Glomerular endothelial cell (primary cell): ENCODE measurements around the gene CFAP410. TPM values are rescaled to one million over a fixed set of nuclear protein-coding genes. Genes with fewer than 3 reads are reported as not detected.

Experiments
- DNase-seq: peaks from one replicate; pipeline ENCODE4 v3.0.0-alpha.2; 2011; ENCODE audit warnings: low read depth, low spot score; ENCODE audit errors: extremely low read depth
- total RNA-seq: library from RNA; depleted of rRNA; stranded (reverse); fragments of >200 nt; gene quantifications from 2 replicates; pipeline ENCODE4 v1.2.3, GENCODE V29; 2015

Gene CFAP410
- total RNA-seq, 1 donor from 2014 or later = 14.8 TPM

DNA sequence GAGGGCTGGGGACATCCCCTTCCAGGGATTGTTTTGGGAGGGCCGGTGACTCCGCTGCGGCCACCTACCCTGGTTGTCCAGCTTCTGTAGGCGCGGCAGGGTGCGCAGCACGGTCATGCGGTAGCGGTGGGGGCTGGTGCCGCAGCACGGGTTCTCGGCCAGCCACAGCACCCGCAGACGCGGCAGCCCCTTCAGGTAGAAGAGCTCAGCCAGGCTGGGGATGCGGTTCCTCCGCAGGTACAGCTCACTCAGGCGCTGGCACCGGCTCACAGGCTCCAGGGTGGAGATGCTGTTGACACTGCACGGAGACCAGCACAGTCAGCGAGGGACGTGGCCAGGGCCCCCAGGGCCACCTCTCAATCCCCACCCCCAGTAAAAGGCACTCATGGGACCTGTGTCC is 6.2 kb downstream of the CFAP410 start:
- no peak for DNase-seq

- DNase-seq = no peak
Measured at GRCh38 chr21:44332383-44332782, 6.8 kb downstream of the CFAP410 start.

DNA sequence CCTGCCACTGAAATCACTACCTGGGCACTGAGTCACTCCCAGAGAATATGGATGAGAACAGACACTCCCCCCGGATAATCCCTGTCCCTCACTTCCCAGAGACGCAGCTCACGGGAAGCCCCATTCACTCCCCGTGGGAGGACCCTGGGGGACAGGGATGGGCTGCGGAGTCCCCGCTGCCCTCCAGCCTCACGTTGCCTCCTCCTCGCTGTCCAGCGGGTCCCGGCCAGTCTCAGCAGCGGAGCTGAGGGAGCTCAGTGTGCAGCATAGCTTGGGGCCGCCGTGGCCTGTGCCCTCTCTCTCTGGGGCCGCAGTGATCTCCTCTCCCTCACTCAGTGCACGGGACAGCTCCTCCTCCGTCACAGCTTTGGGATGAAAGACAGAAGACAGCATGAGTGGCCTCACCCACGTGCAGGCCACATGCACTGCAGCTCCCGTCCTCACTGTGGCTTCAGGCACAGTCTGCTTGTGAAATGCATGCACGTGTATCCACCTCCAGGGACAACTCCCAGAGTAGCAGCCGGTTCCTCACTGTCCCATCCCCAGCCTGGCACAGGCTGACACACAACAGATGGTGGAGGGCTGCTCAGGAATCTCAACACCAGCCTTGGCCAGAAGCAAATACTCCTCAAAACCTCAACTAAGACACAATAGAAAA is 7.4 kb downstream of the CFAP410 start:
- DNase-seq = no peak

GRCh38 chr21:44331209-44331608 is 8.0 kb downstream of the CFAP410 start:
- no peak for DNase-seq

DNA sequence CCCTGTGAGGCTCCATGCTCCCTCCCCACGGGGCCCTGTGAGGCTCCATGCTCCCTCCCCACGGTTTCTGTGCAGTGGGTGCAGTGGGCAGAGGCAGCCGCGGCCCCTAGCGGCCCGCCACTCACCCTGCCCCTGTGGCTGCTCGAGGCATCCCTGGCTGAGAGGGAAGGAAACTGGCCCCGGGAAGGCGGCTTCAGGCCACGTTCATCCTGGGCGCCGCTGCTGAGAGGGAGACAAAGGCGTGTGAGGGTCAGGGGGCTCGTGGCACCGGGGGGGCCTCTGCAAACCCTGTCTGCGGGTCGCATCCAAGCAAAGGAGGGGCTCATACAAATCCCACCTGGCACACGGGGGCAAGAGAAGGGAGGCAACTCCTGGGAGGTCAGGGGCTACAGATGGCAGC is 8.5 kb downstream of the CFAP410 start:
- DNase-seq = no peak

DNA sequence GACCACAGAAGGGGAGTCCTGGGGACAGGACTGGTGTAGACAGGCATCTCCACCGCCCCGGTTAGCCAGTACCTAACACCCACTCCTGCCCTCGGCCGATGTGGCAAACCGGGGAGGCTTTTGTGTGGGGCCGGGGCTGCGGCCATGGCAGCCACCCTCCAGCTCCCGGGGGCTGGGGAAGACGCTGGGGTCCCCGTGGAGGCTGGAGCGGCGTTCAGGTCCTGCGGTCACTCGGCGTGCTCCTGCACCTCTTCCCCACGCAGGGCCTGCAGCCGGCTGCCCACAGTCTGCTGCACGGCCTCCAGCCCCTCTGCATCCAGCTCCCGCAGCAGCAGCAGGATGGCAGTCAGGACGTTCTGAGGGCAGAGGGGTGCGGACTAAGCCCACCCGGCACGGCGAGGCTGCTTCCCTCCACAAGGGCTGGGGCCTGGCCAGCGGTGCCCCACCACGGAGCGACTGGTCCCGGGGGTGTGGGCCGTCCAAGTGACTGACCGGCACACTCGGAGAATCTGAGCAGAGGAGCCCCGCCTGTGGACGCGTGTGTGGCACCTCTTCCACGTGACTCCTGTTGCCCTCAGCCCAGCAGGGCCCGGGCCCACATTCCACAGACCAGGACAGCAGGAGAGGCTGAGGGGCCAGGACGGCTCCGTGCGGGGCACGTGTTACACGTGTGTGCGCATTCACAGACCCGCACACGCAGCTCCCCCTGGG is 9.1 kb downstream of the CFAP410 start:
- no peak for DNase-seq

DNA sequence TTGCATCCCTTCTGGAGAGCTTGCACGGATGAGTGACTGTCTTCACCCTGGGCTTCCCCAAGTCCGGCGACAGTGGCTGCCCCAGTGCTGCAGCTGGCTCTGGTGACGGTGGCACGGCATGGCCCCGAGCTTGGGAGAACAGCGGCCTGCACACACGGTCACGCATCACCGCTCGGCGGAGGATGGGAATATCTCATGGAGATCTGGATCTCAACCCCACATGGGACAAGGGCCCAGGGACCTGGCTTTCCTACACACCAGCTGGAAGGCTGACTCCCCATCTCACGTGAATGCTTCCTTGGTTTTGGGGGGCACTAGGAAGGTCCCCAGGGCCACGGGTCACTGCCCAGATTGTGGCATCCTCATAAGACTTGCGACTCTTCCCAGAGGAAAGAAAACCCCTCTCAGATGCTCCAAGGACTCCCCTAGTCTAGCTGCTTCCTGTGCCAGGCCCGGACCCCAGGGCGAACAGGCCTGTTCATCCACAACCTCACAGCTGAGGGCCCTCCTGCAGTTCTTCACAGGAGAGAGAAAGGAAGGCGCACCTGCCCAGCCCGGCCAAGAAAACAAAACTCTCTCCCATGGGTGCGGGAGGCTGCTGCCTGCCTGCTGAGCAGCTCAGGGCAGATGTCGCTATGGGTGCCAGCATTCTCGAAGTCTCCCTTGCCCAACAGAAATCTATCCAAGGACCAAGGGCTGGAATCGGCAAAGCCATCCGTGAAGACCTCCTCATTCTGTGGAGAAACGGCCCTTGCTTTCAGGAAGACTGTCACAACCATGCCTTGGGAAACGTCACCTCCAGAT is 9.9 kb downstream of the CFAP410 start:
- no peak for DNase-seq

GRCh38 chr21:44328242-44328895 is 10.8 kb downstream of the CFAP410 start:
- no peak for DNase-seq

GRCh38 chr21:44327603-44327974 is 11.6 kb downstream of the CFAP410 start:
- DNase-seq = no peak

GRCh38 chr21:44326716-44327602 is 12.2 kb downstream of the CFAP410 start:
- no peak for DNase-seq

GRCh38 chr21:44326272-44326647 is 12.9 kb downstream of the CFAP410 start:
- no peak for DNase-seq

GRCh38 chr21:44325386-44326271 is 13.6 kb downstream of the CFAP410 start:
- no peak for DNase-seq

GRCh38 chr21:44324854-44325107 is 14.4 kb downstream of the CFAP410 start:
- no peak for DNase-seq

- no peak for DNase-seq
Measured at GRCh38 chr21:44324106-44324853, 14.9 kb downstream of the CFAP410 start.

DNA sequence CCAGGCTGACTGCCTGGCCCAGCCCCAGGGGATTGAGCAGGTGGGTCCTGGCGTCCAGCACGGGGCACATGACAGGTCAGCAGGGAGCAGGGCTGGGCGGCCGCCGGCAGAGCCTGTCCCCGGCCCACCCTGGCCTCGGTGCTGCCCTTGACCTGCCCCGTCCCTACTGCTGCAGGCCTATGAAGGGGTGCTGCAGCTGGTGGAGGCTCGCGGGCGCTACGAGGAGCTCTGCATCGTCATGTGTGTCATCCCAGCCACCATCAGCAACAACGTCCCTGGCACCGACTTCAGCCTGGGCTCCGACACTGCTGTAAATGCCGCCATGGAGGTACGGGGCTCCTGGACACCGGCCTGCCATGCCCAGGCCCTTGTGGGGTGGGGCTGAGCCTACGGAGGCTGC is 15.6 kb downstream of the CFAP410 start:
- DNase-seq = no peak

DNA sequence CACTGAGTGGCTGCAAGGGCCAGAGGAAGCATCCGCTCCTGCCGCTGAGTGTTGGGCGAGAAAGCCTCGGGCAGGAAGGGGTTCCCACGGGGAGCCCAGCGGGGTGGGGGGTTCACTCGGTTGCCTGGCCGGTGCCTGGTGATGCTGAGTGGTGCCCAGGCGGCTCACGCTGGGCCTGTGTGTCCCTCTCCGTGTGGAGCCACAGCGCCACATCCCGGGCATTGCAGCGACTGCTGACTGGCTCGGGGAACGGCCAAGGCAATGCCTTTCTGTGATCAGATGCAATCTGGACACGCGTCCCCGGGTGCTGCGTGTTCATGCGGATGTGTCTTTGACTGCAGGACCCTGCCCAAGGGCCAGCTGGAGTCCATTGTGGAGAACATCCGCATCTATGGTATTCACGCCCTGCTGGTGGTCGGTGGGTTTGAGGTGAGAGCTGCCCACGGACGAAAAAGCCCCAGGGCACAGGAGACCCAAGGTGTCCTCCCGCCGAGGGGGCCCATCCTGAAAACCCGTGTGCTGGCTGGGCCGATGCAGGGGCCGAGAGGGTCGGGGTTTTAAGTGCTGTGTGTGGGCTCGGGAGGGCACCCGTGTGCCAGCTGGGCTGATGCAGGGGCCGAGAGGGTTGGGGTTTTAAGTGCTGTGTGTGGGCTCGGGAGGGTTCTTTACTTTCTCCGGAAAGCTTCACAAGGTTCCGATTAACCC is 16.4 kb downstream of the CFAP410 start:
- DNase-seq = no peak

- DNase-seq = no peak
Measured at GRCh38 chr21:44321846-44322450, 17.2 kb downstream of the CFAP410 start.

DNA sequence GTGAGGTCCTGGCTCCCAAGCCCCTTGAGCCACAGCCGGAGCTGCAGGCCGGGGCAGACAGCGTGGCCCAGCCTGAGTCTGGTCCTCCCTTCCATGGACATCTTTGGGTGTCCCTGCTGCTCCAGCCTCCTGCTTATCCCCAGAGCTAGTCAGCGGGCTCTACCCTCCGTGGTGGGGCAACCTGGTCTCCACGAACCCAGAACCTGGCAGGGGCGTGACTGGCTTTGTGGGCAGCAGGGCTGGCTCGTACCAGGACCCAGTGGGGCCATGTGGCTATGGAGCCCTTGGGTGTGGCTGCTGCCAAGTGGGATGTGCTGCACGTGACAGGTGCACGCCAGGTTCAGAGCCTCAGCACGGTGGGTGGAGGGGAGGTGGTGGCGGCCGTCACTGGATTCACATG is 18.3 kb downstream of the CFAP410 start:
- DNase-seq = no peak
